Measurements from ENCODE around the gene PDCD4. TPM values are rescaled to one million over a fixed set of nuclear protein-coding genes. Genes with fewer than 3 reads are reported as not detected.

Gene PDCD4
- total and polyA plus RNA-seq, 2 of the 13 experiments (the other 11 are each of a cell fraction or from before 2014, with no cell fraction given), result 22.8 to 56.2 TPM

- TF ChIP-seq ADNP (CRISPR knock-in tag; IDR thresholded peaks at IDR 0.05) (0 out of 2 replicates have a peak, but pooled peaks have one; percentile 57), SNAI1 (CRISPR knock-in tag; IDR thresholded peaks at IDR 0.05; ENCODE audit: borderline replicate concordance) (peak; percentile 54; the same call in 1 of the 2 replicates), ZFP91 (CRISPR knock-in tag; IDR thresholded peaks at IDR 0.05; ENCODE audit: borderline replicate concordance) (peak; percentile 48; the same call in 1 of the 2 replicates), NONO (IDR thresholded peaks at IDR 0.05) (no peak), NONO (CRISPR knock-in tag; conservative IDR thresholded peaks at IDR 0.05) (peak; percentile 46; the same call in 1 of the 2 replicates), IKZF5 (CRISPR knock-in tag; IDR thresholded peaks at IDR 0.05) (peak; percentile 55; the same call in 1 of the 2 replicates), ZNF75D (CRISPR knock-in tag; IDR thresholded peaks at IDR 0.05; ENCODE audit: borderline replicate concordance) (no peak), SUZ12 (IDR thresholded peaks at IDR 0.05; ENCODE audit: low read depth, low read length) (no peak), ATF2 (CRISPR knock-in tag; IDR thresholded peaks at IDR 0.05) (peak; percentile 48; the same call in 1 of the 2 replicates), SIX4 (CRISPR knock-in tag; IDR thresholded peaks at IDR 0.05) (0 out of 2 replicates have a peak, but pooled peaks have one; percentile 13), REST (IDR thresholded peaks at IDR 0.05; ENCODE audit: borderline replicate concordance in 1 of 2, low read depth in 1 of 2, low read length in 2 of 2) (no peak), ZNF503 (CRISPR knock-in tag; IDR thresholded peaks at IDR 0.05) (peak; percentile 47; the same call in 1 of the 2 replicates), BHLHE40 (IDR thresholded peaks at IDR 0.05; ENCODE audit: low read length) (no peak), ZNF879 (CRISPR knock-in tag; IDR thresholded peaks at IDR 0.05) (no peak), MYC (CRISPR knock-in tag; IDR thresholded peaks at IDR 0.05; ENCODE audit: borderline replicate concordance) (peak; percentile 52; the same call in 1 of the 2 replicates), ZNF691 (CRISPR knock-in tag; IDR thresholded peaks at IDR 0.05; ENCODE audit: borderline replicate concordance, low read depth) (peak; percentile 86), ZNF367 (CRISPR knock-in tag; IDR thresholded peaks at IDR 0.05; ENCODE audit: borderline replicate concordance) (no peak)
Measured at GRCh38 chr10:110840225-110840922, 31.4 kb upstream of the PDCD4 start (continued).
